ENCODE results near the gene BANP.
"Not testable (repeated sequence)": the region's sequence is repeated elsewhere in the genome, so short reads cannot be mapped to it uniquely, and the experiment has no call there.

The BANP gene

GRCh38 chr16:88109726-88110621 lies 158.7 kb downstream of the BANP start:
- not testable (repeated sequence) for DNase-seq

GRCh38 chr16:88110875-88111494 lies 159.8 kb downstream of the BANP start:
- DNase-seq = not testable (repeated sequence)

- not testable (repeated sequence) for DNase-seq
Observed at GRCh38 chr16:88111976-88112375, 160.7 kb downstream of the BANP start.

GRCh38 chr16:88113545-88114045 lies 162.4 kb downstream of the BANP start:
- no peak for DNase-seq

- not testable (repeated sequence) for DNase-seq
Observed at GRCh38 chr16:88114541-88115228, 163.5 kb downstream of the BANP start.

- DNase-seq = no peak
Observed at GRCh38 chr16:88116121-88116520, 164.9 kb downstream of the BANP start.

GRCh38 chr16:88117476-88117868 lies 166.2 kb downstream of the BANP start:
- DNase-seq = no peak

- DNase-seq = no peak
Observed at GRCh38 chr16:88118376-88118775, 167.1 kb downstream of the BANP start.

- not testable (repeated sequence) for DNase-seq
Observed at GRCh38 chr16:88118852-88119741, 167.9 kb downstream of the BANP start.

- not testable (repeated sequence) for DNase-seq
Observed at GRCh38 chr16:88119881-88120751, 168.9 kb downstream of the BANP start.

GRCh38 chr16:88120812-88121211 lies 169.6 kb downstream of the BANP start:
- no peak for DNase-seq

GRCh38 chr16:88121391-88121790 lies 170.2 kb downstream of the BANP start:
- not testable (repeated sequence) for DNase-seq

- DNase-seq = no peak
Observed at GRCh38 chr16:88121886-88122580, 170.8 kb downstream of the BANP start.
